HCT116 (cell line): ENCODE measurements around the gene MCTP2. TPM values are rescaled to one million over a fixed set of nuclear protein-coding genes. Genes with fewer than 3 reads are reported as not detected.

Experiments used
- ATAC-seq: fragments of 200-7000 bp; cut with Tn5 transposase; 2 replicates; pipeline ENCODE4 v1.9.1; 2020; ENCODE audit warnings: mild to moderate bottlenecking, moderate library complexity
- BruUV-seq: library from RNA; stranded (reverse); fragments of 400-500 nt; replicated peaks from 2 replicates; lab custom pipeline; 2021; lab: Mats Ljungman, UMichigan
- CTCF ChIA-PET: fragments of 300-600 bp; sonication (Branson Sonifier 250); formaldehyde crosslinking; loops from one replicate; lab custom pipeline; 2021; ENCODE audit warnings: antibody characterized with exemption; lab: Charles Lee
- POLR2A ChIA-PET: fragments of 300-600, 350-600 bp; sonication (Branson Sonifier 250); formaldehyde crosslinking; loops from one replicate; lab custom pipeline; 2021; ENCODE audit warnings: antibody characterized with exemption; lab: Charles Lee
- RAD21 ChIA-PET, 2 experiments: fragments of 300-600 bp; sonication (Branson Sonifier 250); formaldehyde crosslinking; loops; one replicate each; lab custom pipeline; 2023; ENCODE audit warnings: low total read pairs in 2 of 2; ENCODE audit not compliant: uncharacterized antibody in 2 of 2, unreplicated experiment in 2 of 2, low non-redundant PET in 1 of 2; lab: Charles Lee
- DNase-seq: peaks from one replicate; pipeline ENCODE4 v3.0.0-alpha.2; 2010; ENCODE audit warnings: low read depth, low spot score
- H2AFZ ChIP-seq: fragments of 200-600 bp; shearing (Covaris generic), sonication (generic); 2 replicates; pipeline ENCODE4 v1.6.1; 2017; ENCODE audit warnings: low read depth, mixed run types, mixed read lengths, antibody characterized with exemption, low read length; ENCODE audit not compliant: poor library complexity, severe bottlenecking
- H3K27ac ChIP-seq: 2 replicates; pipeline ENCODE4 v1.5.1; 2012; ENCODE audit warnings: low read depth, low read length
- H3K27me3 ChIP-seq: fragments of 200-600 bp; sonication (generic); 2 replicates; pipeline ENCODE4 v1.6.1; 2016; ENCODE audit warnings: mixed run types, low read length, mixed read lengths; ENCODE audit not compliant: insufficient read depth
- H3K36me3 ChIP-seq, 2 experiments: fragments of 200-500 bp in 1 of 2; fragments of 200-600 bp in 1 of 2; sonication (Bioruptor generic) in 1 of 2; sonication (generic) in 1 of 2; 2 replicates each; pipeline versions ENCODE4 v1.5.1 to v1.6.1; 2014 to 2016; ENCODE audit warnings: low read length in 2 of 2, inconsistent platforms in 1 of 2, mixed read lengths in 1 of 2, mixed run types in 1 of 2; ENCODE audit not compliant: insufficient read depth in 2 of 2, control insufficient read depth in 1 of 2
- H3K4me1 ChIP-seq, 2 experiments: fragments of 200-600 bp in 1 of 2; sonication (generic) in 1 of 2; 2 replicates each; pipeline versions ENCODE4 v1.5.1 to v1.6.1; 2012 to 2017; ENCODE audit warnings: low read length in 2 of 2, inconsistent platforms in 1 of 2, mild to moderate bottlenecking in 1 of 2, mixed read lengths in 1 of 2, mixed run types in 1 of 2, moderate library complexity in 1 of 2; ENCODE audit not compliant: insufficient read depth in 2 of 2, control insufficient read depth in 1 of 2
- H3K4me2 ChIP-seq: fragments of 200-600 bp; sonication (generic); 2 replicates; pipeline ENCODE4 v1.6.1; 2017; ENCODE audit warnings: mixed run types, low read length, mixed read lengths
- H3K4me3 ChIP-seq, 2 experiments: fragments of 200-600 bp in 1 of 2; sonication (generic) in 1 of 2; replicated peaks in 1 of 2; 2 replicates each; pipeline ENCODE4 v1.5.1; 2011 to 2016; ENCODE audit warnings: low read length in 2 of 2, control low read depth in 1 of 2, low read depth in 1 of 2, mild to moderate bottlenecking in 1 of 2, mixed read lengths in 1 of 2, mixed run types in 1 of 2
- H3K79me2 ChIP-seq: fragments of 200-600 bp; sonication (generic); 2 replicates; pipeline ENCODE4 v1.6.1; 2017; ENCODE audit warnings: mild to moderate bottlenecking, mixed run types, low read length, moderate library complexity, mixed read lengths; ENCODE audit not compliant: insufficient read depth
- H3K9ac ChIP-seq: fragments of 200-600 bp; sonication (generic); 2 replicates; pipeline ENCODE4 v1.6.1; 2016; ENCODE audit warnings: low read length, mixed read lengths
- H3K9me2 ChIP-seq: fragments of 200-600 bp; sonication (generic), shearing (Covaris generic); 2 replicates; pipeline ENCODE4 v1.6.1; 2017; ENCODE audit warnings: mixed run types, mild to moderate bottlenecking, moderate library complexity; ENCODE audit not compliant: insufficient read depth
- H3K9me3 ChIP-seq, 2 experiments: fragments of 200-500 bp in 1 of 2; fragments of 200-600 bp in 1 of 2; sonication (Bioruptor generic) in 1 of 2; sonication (generic) in 1 of 2; 2 replicates each; pipeline ENCODE4 v1.6.1; 2014 to 2017; ENCODE audit warnings: low read length in 2 of 2, mixed read lengths in 2 of 2, inconsistent platforms in 1 of 2, low read depth in 1 of 2, mild to moderate bottlenecking in 1 of 2, mixed run types in 1 of 2, moderate library complexity in 1 of 2; ENCODE audit not compliant: control insufficient read depth in 1 of 2, insufficient read depth in 1 of 2
- H4K20me1 ChIP-seq: fragments of 200-600 bp; sonication (generic), shearing (Covaris generic); 2 replicates; pipeline ENCODE4 v1.6.1; 2017; ENCODE audit warnings: mixed run types, mild to moderate bottlenecking, moderate library complexity; ENCODE audit not compliant: insufficient read depth
- CEBPB ChIP-seq: IDR thresholded peaks from 2 replicates; pipeline ENCODE4 v1.6.1; 2012; ENCODE audit warnings: low read depth
- CTCF ChIP-seq, 3 experiments: fragments of 200-600 bp in 1 of 3; sonication (generic) in 1 of 3; IDR thresholded peaks in 2 of 3; conservative IDR thresholded peaks in 1 of 3; 2 replicates each; pipeline ENCODE4 v1.5.1; 2012 to 2017; ENCODE audit warnings: low read depth in 2 of 3, low read length in 2 of 3, antibody characterized with exemption in 1 of 3, borderline replicate concordance in 1 of 3, control low read depth in 1 of 3, mild to moderate bottlenecking in 1 of 3, mixed read lengths in 1 of 3, mixed run types in 1 of 3, moderate library complexity in 1 of 3; ENCODE audit not compliant: insufficient read depth in 1 of 3
- EGR1 ChIP-seq: IDR thresholded peaks from 2 replicates; pipeline ENCODE4 v1.6.1; 2012; ENCODE audit warnings: low read depth
- ELF1 ChIP-seq: IDR thresholded peaks from 2 replicates; pipeline ENCODE4 v1.6.1; 2012; ENCODE audit warnings: low read depth, borderline replicate concordance
- MAX ChIP-seq: IDR thresholded peaks from 2 replicates; pipeline ENCODE4 v1.6.1; 2012
- POLR2A ChIP-seq: IDR thresholded peaks from 2 replicates; pipeline ENCODE4 v1.7.0; 2011; ENCODE audit warnings: borderline replicate concordance; ENCODE audit not compliant: insufficient read depth, insufficient read length; ENCODE audit errors: extremely low read depth
- SP1 ChIP-seq: IDR thresholded peaks from 2 replicates; pipeline ENCODE4 v1.6.1; 2012; ENCODE audit warnings: low read depth
- YY1 ChIP-seq: IDR thresholded peaks from 2 replicates; pipeline ENCODE4 v1.6.1; 2011; ENCODE audit warnings: low read length, low read depth, moderate library complexity, mild to moderate bottlenecking; ENCODE audit not compliant: insufficient replicate concordance; ENCODE audit errors: extremely low read depth
- ZNF274 ChIP-seq: fragments of 200-500 bp; sonication (Bioruptor generic); IDR thresholded peaks from 2 replicates; pipeline ENCODE4 v1.6.1; 2014; ENCODE audit warnings: mild to moderate bottlenecking, low read depth, low read length, inconsistent platforms
- intact Hi-C: fragments of 100-400 bp; cut with micrococcal nuclease; formaldehyde crosslinking; loops from 2 replicates; pipeline ENCODE4 v1.10.0; 2022
- total RNA-seq: library from RNA; stranded (reverse); gene quantifications from one replicate; pipeline ENCODE4 v1.2.1, GENCODE V29; 2021; ENCODE audit not compliant: unreplicated experiment

The MCTP2 gene
- total RNA-seq, 1 experiment from 2014 or later: 12.9 TPM

- Histone ChIP-seq H3K4me2 (no peak overlapping the region), H3K27ac (no peak overlapping the region)
- no TSS peak for BruUV-seq
Measured at GRCh38 chr15:94432279-94432678, 200.9 kb downstream of the MCTP2 start.

GRCh38 chr15:94439158-94439557 lies 207.8 kb downstream of the MCTP2 start:
- ATAC-seq (no peak), DNase-seq (no peak)
- Histone ChIP-seq H3K4me1 (no peaks in the 10 kb centered on the region), H3K9ac (no peak overlapping the region), H3K36me3 (no peaks in the 10 kb centered on the region), H4K20me1 (no peaks in the 10 kb centered on the region), H3K27ac (no peak overlapping the region), H3K79me2 (no peaks in the 10 kb centered on the region), H3K27me3 (no peaks in the 10 kb centered on the region), H3K9me3 (no peaks in the 10 kb centered on the region), H3K4me2 (no peak overlapping the region), H3K4me3 (no peak overlapping the region), H2AFZ (no peak overlapping the region), H3K9me2 (no peaks in the 10 kb centered on the region)
- no TSS peak for BruUV-seq
- ChIA-PET RAD21 (no interaction called here), CTCF (no interaction called here), POLR2A (no interaction called here)
- intact Hi-C loops: no loop called here
- no peak for TF ChIP-seq CTCF (IDR thresholded peaks at IDR 0.05 in 2 of 3, conservative IDR thresholded peaks at IDR 0.05 in 1 of 3; ENCODE audit: borderline replicate concordance in 1 of 3, insufficient read depth in 1 of 3, low read depth in 2 of 3, low read length in 2 of 3)

More at GRCh38 chr15:94432279-94432678, 200.9 kb downstream of the MCTP2 start:
- no peak for TF ChIP-seq SP1
- TF ChIP-seq ELF1: no peak
- no peak for TF ChIP-seq POLR2A
- no peak for TF ChIP-seq MAX
- no peak for TF ChIP-seq ZNF274
- TF ChIP-seq CEBPB: no peak
- no peak for TF ChIP-seq EGR1
- no peak for TF ChIP-seq YY1
- TF ChIP-seq, all 23 proteins: peak for 0
- H4K20me1 ChIP-seq: no peaks in the 10 kb centered on the region
- H3K9me2 ChIP-seq: no peaks in the 10 kb centered on the region
- ATAC-seq (no peak), DNase-seq (no peak)
- H3K4me1 ChIP-seq: no peaks in the 10 kb centered on the region
- ChIA-PET POLR2A (no interaction called here), CTCF (no interaction called here), RAD21 (no interaction called here)
- no peak overlapping the region for H3K4me3 ChIP-seq
- H3K79me2 ChIP-seq: no peaks in the 10 kb centered on the region
- H3K9ac ChIP-seq: no peak overlapping the region
- H3K9me3 ChIP-seq: no peaks in the 10 kb centered on the region
- H3K27me3 ChIP-seq: no peaks in the 10 kb centered on the region
- no peak overlapping the region for H2AFZ ChIP-seq
- intact Hi-C loops: no loop called here
- H3K36me3 ChIP-seq: no peaks in the 10 kb centered on the region
